D341Med (cell line): ENCODE measurements around the gene ELP5.

Experiments used
- DNase-seq: peaks from one replicate; pipeline ENCODE4 v3.0.0; 2012; ENCODE audit warnings: low spot score

ELP5 gene

GRCh38 chr17:7256766-7257456 lies 4.9 kb downstream of the ELP5 start:
- DNase-seq, result no peak

GRCh38 chr17:7258731-7259554 lies 6.9 kb downstream of the ELP5 start:
- no peak for DNase-seq

GRCh38 chr17:7259555-7259889 lies 7.5 kb downstream of the ELP5 start:
- no peak for DNase-seq

- no peak for DNase-seq
These were observed 8.1 kb downstream of the ELP5 start for GRCh38 chr17:7260151-7260550.

- no peak for DNase-seq
These were observed 8.8 kb downstream of the ELP5 start for GRCh38 chr17:7260651-7261378.

GRCh38 chr17:7261379-7262191 lies 9.6 kb downstream of the ELP5 start:
- no peak for DNase-seq

- DNase-seq, result no peak
These were observed 10.3 kb downstream of the ELP5 start, which contains the start of gene CLDN7 for GRCh38 chr17:7262192-7262934. TSS of gene CLDN7 (minus strand) at chr17:7262478. CDS start at chr17:7262043, 435 bp downstream.

GRCh38 chr17:7262935-7263800 lies 11.2 kb downstream of the ELP5 start:
- DNase-seq, result no peak

- DNase-seq, result no peak
These were observed 11.7 kb downstream of the ELP5 start for GRCh38 chr17:7263801-7264078.

- DNase-seq, result no peak
These were observed 14.8 kb downstream of the ELP5 start for GRCh38 chr17:7266784-7267183.

GRCh38 chr17:7279448-7279847 lies 27.4 kb downstream of the ELP5 start:
- no peak for DNase-seq

GRCh38 chr17:7280519-7281073 lies 28.6 kb downstream of the ELP5 start:
- peak; percentile 74 for DNase-seq

GRCh38 chr17:7281074-7281952 lies 29.3 kb downstream of the ELP5 start, which contains the start of gene SLC2A4:
TSS of gene SLC2A4 (plus strand) at chr17:7281718. CDS start at chr17:7281935, 217 bp downstream.
- peak; percentile 94 for DNase-seq

- no peak for DNase-seq
These were observed 30.1 kb downstream of the ELP5 start for GRCh38 chr17:7281953-7282751.

GRCh38 chr17:7282752-7283321 lies 30.8 kb downstream of the ELP5 start:
- no peak for DNase-seq

GRCh38 chr17:7283471-7284216 lies 31.6 kb downstream of the ELP5 start:
- DNase-seq, result no peak

- no peak for DNase-seq
These were observed 32.9 kb downstream of the ELP5 start for GRCh38 chr17:7284911-7285310.
